B cell (primary cell): ENCODE data around the gene PLEKHA7. TPM values are rescaled to one million over a fixed set of nuclear protein-coding genes. Genes with fewer than 3 reads are reported as not detected.

Source experiments
- ATAC-seq: fragments of 200-7000 bp; cut with Tn5 transposase; one replicate; pipeline ENCODE4 v1.10.0; 2021; ENCODE audit warnings: low read depth, mild to moderate bottlenecking, moderate number of reproducible peaks, moderate library complexity
- CTCF ChIA-PET: fragments of 350-600 bp; sonication (Branson Sonifier 250); formaldehyde crosslinking; loops from one replicate; lab custom pipeline; 2021; ENCODE audit warnings: antibody characterized with exemption, inconsistent platforms; lab: Charles Lee
- POLR2A ChIA-PET: fragments of 350-600 bp; sonication (Branson Sonifier 250); formaldehyde crosslinking; loops from one replicate; lab custom pipeline; 2021; ENCODE audit warnings: antibody characterized with exemption; lab: Charles Lee
- DNase-seq: peaks from one replicate; pipeline ENCODE4 v3.0.0; 2013
- H2AFZ ChIP-seq: 2 replicates; pipeline ENCODE4 v1.6.1; 2012; ENCODE audit warnings: mild to moderate bottlenecking, low read depth, low read length; ENCODE audit not compliant: insufficient read depth, poor library complexity, severe bottlenecking
- H3K27ac ChIP-seq, 2 donors: 1 replicate in 1 of 2; 2 replicates in 1 of 2; pipeline ENCODE4 v1.5.1; 2012 to 2013; ENCODE audit warnings: low read length in 2 of 2, mild to moderate bottlenecking in 2 of 2, moderate library complexity in 1 of 2
- H3K27me3 ChIP-seq, 4 experiments: fragments of 200-600 bp in 1 of 4; sonication (generic) in 1 of 4; replicated peaks in 1 of 4; 1 replicate in 2 of 4; 2 replicates in 2 of 4; pipeline versions ENCODE4 v1.6.1 to v1.7.0; 2013 to 2016; ENCODE audit warnings: low read length in 3 of 4, mild to moderate bottlenecking in 2 of 4, mixed read lengths in 1 of 4, moderate library complexity in 1 of 4; ENCODE audit not compliant: insufficient read depth in 4 of 4, control insufficient read depth in 3 of 4; ENCODE audit errors: control extremely low read depth in 1 of 4
- H3K36me3 ChIP-seq, 2 experiments: replicated peaks in 1 of 2; 1 replicate in 1 of 2; 2 replicates in 1 of 2; pipeline versions ENCODE4 v1.6.1 to v1.7.1; 2013; ENCODE audit warnings: low read length in 1 of 2; ENCODE audit not compliant: insufficient read depth in 2 of 2, control insufficient read depth in 1 of 2; ENCODE audit errors: control extremely low read depth in 1 of 2, extremely low read depth in 1 of 2
- H3K4me1 ChIP-seq, 2 donors: fragments of 200-600 bp in 1 of 2; sonication (generic) in 1 of 2; 1 replicate in 1 of 2; 2 replicates in 1 of 2; pipeline versions ENCODE4 v1.5.1 to v1.6.1; 2013 to 2017; ENCODE audit warnings: low read length in 2 of 2; ENCODE audit not compliant: control insufficient read depth in 2 of 2, insufficient read depth in 2 of 2
- H3K4me2 ChIP-seq: replicated peaks from 2 replicates; pipeline ENCODE3; 2012; ENCODE audit warnings: mild to moderate bottlenecking, low read depth, low read length; ENCODE audit not compliant: poor library complexity, severe bottlenecking
- H3K4me3 ChIP-seq, 5 experiments: fragments of 200-600 bp in 1 of 5; sonication (generic) in 1 of 5; 1 replicate in 3 of 5; 2 replicates in 2 of 5; pipeline versions ENCODE4 v1.5.1 to v1.7.0; 2011 to 2016; ENCODE audit warnings: low read length in 4 of 5, mild to moderate bottlenecking in 4 of 5, low read depth in 2 of 5, control low read depth in 1 of 5, moderate library complexity in 1 of 5; ENCODE audit not compliant: insufficient read depth in 1 of 5; ENCODE audit errors: control extremely low read depth in 1 of 5, extremely low read depth in 1 of 5
- H3K79me2 ChIP-seq: fragments of 200-600 bp; sonication (generic); one replicate; pipeline ENCODE4 v1.6.0; 2016; ENCODE audit warnings: low read length; ENCODE audit not compliant: control insufficient read depth, insufficient read depth
- H3K9ac ChIP-seq: fragments of 200-600 bp; sonication (generic); 2 replicates; pipeline ENCODE4 v1.6.1; 2017; ENCODE audit warnings: mild to moderate bottlenecking, low read length, moderate library complexity
- H3K9me3 ChIP-seq, 3 donors: one replicate each; pipeline versions ENCODE4 v1.6.1 to v1.7.1; 2013; ENCODE audit warnings: low read length in 2 of 3; ENCODE audit not compliant: control insufficient read depth in 2 of 3, insufficient read depth in 1 of 3; ENCODE audit errors: control extremely low read depth in 1 of 3
- H4K20me1 ChIP-seq: 2 replicates; pipeline ENCODE4 v1.6.0; 2012; ENCODE audit warnings: mild to moderate bottlenecking, low read length; ENCODE audit not compliant: insufficient read depth, control insufficient read depth, poor library complexity, severe bottlenecking
- H3K27ac Mint-ChIP-seq: one replicate; pipeline ENCODE4 v1.8.0; 2021; ENCODE audit warnings: mixed read lengths
- H3K27me3 Mint-ChIP-seq: one replicate; pipeline ENCODE4 v1.8.0; 2021; ENCODE audit warnings: mixed read lengths
- H3K4me1 Mint-ChIP-seq: one replicate; pipeline ENCODE4 v1.8.0; 2021; ENCODE audit warnings: mixed read lengths
- H3K4me3 Mint-ChIP-seq: one replicate; pipeline ENCODE4 v1.8.0; 2021; ENCODE audit warnings: mixed read lengths
- H3K9me3 Mint-ChIP-seq: one replicate; pipeline ENCODE4 v1.8.0; 2022; ENCODE audit warnings: mixed read lengths; ENCODE audit not compliant: insufficient read depth
- CTCF ChIP-seq: fragments of 200-600 bp; IDR thresholded peaks from one replicate; pipeline ENCODE4 v1.8.0; 2022; ENCODE audit warnings: antibody characterized with exemption, mild to moderate bottlenecking
- EZH2 ChIP-seq: IDR thresholded peaks from 2 replicates; pipeline ENCODE4 v1.6.1; 2012; ENCODE audit warnings: borderline replicate concordance, low read depth, mild to moderate bottlenecking, moderate library complexity, low read length; ENCODE audit not compliant: insufficient read depth, poor library complexity, severe bottlenecking
- WGBS: methylation state at CpG from one replicate; pipeline ENCODE4 v1.1.5; 2013; ENCODE audit warnings: missing lambda C conversion rate; ENCODE audit not compliant: insufficient coverage; 5-methylcytosine and 5-hydroxymethylcytosine counted together
- intact Hi-C: fragments of 100-400 bp; cut with micrococcal nuclease; formaldehyde crosslinking; loops from one replicate; pipeline ENCODE4 v1.10.0; 2022
- polyA plus RNA-seq: library from polyadenylated mRNA; depleted of rRNA; stranded (reverse); fragments of >200 nt; gene quantifications from 2 replicates; pipeline ENCODE4 v1.2.3, GENCODE V29; 2012
- total RNA-seq, 2 donors: library from RNA; stranded (reverse); fragments of 120-200 nt in 1 of 2; gene quantifications; 1 replicate in 1 of 2; 2 replicates in 1 of 2; pipeline versions ENCODE4 v1.2.3 to v1.2.4, GENCODE V29; 2013 to 2022

PLEKHA7 gene
- total and polyA plus RNA-seq, 2 donors (not counting 1 experiment from before 2014, with no cell fraction given) = 1.7 to 8.2 TPM

- no peaks in the 10 kb centered on the region for H3K9me3 ChIP-seq
- intact Hi-C loops = no loop called here
- Mint-ChIP-seq H3K27me3 (no peaks in the 10 kb centered on the region), H3K27ac (no peak overlapping the region), H3K4me3 (no peak overlapping the region), H3K4me1 (peaks cover 18% of the 10 kb centered on the region), H3K9me3 (no peaks in the 10 kb centered on the region)
- H2AFZ ChIP-seq = no peak overlapping the region
- DNase-seq = no peak
- no peaks in the 10 kb centered on the region for H3K36me3 ChIP-seq
- H3K79me2 ChIP-seq = no peaks in the 10 kb centered on the region
- TF ChIP-seq CTCF = no peak
- no peak for TF ChIP-seq EZH2
- peaks cover 11 to 13% of the 10 kb centered on the region in 2 donors for H3K4me1 ChIP-seq
- ChIA-PET CTCF (no interaction called here), POLR2A (no interaction called here)
- WGBS = 98% methylated on average over 2 of the region's 2 CpGs
- no peaks in the 10 kb centered on the region for H4K20me1 ChIP-seq
- H3K9ac ChIP-seq = no peak overlapping the region
- no peaks in the 10 kb centered on the region for H3K27me3 ChIP-seq
- H3K27ac ChIP-seq = no peak overlapping the region
- H3K4me2 ChIP-seq = no peak overlapping the region
- H3K4me3 ChIP-seq = no peak overlapping the region
- no peak for ATAC-seq
Observed at GRCh38 chr11:16984229-16984628, 30.0 kb downstream of the PLEKHA7 start.

- H3K27ac ChIP-seq = no peak overlapping the region
- WGBS = 80% methylated on average over 1 of the region's 1 CpG
- H3K4me3 ChIP-seq = no peak overlapping the region
- H3K9ac ChIP-seq = no peak overlapping the region
- ChIA-PET CTCF (no interaction called here), POLR2A (no interaction called here)
- no peaks in the 10 kb centered on the region for H4K20me1 ChIP-seq
- intact Hi-C loops = no loop called here
- no peaks in the 10 kb centered on the region for H3K9me3 ChIP-seq
- ATAC-seq (no peak), DNase-seq (no peak)
- Mint-ChIP-seq H3K4me1 (peaks cover 18% of the 10 kb centered on the region), H3K9me3 (no peaks in the 10 kb centered on the region), H3K4me3 (no peak overlapping the region), H3K27me3 (no peaks in the 10 kb centered on the region), H3K27ac (no peak overlapping the region)
- no peaks in the 10 kb centered on the region for H3K79me2 ChIP-seq
- H3K27me3 ChIP-seq = no peaks in the 10 kb centered on the region
- no peak for TF ChIP-seq CTCF
- TF ChIP-seq EZH2 = no peak
- H3K4me2 ChIP-seq = no peak overlapping the region
- H3K36me3 ChIP-seq = no peaks in the 10 kb centered on the region
- H3K4me1 ChIP-seq = peaks cover 11 to 13% of the 10 kb centered on the region in 2 donors
- H2AFZ ChIP-seq = no peak overlapping the region
Observed at GRCh38 chr11:16982809-16983208, 31.4 kb downstream of the PLEKHA7 start.
